HG03432 (cell line): ENCODE measurements around the gene RPLP2.

ENCODE experiments used
- ATAC-seq: cut with Tn5 transposase; IDR thresholded peaks from one replicate; pipeline ENCODE4 v1.9.1; 2021; ENCODE audit warnings: mild to moderate bottlenecking, moderate library complexity; ENCODE audit not compliant: unreplicated experiment

The RPLP2 gene

DNA sequence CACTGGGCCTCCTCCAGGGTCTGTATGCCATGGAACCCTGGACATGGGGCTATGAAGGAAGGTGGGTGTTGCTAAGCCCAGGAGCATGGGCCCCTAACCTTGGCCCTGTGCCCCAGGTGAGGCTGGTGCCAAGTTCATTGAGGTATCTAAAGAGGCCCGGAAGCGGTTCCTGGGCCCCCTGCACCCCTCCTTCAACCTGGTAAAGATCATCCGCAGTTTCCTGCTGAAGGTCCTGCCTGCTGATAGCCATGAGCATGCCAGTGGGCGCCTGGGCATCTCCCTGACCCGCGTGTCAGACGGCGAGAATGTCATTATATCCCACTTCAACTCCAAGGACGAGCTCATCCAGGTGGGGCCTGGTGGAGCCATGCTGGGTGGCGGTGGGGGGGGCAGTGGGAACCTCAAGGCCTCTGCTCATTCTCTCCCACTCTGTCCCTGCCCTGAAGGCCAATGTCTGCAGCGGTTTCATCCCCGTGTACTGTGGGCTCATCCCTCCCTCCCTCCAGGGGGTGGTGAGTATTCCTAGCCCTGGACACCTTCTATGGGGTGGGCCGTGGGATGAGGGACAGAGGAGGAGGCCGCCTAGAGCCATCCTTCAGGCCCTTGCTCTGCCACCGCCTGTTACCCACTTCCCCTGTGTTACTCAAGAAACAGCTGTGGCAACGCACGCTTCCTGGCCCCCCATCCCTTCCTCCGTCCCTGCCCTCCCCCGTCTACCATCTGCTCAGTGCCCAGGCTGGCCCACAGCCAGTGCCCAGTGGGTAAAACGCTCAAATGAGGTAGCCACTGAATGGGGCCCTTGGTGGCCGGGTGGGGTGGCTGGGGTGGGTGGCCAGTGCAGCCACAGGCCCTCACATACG, 12.0 kb downstream of the RPLP2 start:
- no peak for ATAC-seq

DNA sequence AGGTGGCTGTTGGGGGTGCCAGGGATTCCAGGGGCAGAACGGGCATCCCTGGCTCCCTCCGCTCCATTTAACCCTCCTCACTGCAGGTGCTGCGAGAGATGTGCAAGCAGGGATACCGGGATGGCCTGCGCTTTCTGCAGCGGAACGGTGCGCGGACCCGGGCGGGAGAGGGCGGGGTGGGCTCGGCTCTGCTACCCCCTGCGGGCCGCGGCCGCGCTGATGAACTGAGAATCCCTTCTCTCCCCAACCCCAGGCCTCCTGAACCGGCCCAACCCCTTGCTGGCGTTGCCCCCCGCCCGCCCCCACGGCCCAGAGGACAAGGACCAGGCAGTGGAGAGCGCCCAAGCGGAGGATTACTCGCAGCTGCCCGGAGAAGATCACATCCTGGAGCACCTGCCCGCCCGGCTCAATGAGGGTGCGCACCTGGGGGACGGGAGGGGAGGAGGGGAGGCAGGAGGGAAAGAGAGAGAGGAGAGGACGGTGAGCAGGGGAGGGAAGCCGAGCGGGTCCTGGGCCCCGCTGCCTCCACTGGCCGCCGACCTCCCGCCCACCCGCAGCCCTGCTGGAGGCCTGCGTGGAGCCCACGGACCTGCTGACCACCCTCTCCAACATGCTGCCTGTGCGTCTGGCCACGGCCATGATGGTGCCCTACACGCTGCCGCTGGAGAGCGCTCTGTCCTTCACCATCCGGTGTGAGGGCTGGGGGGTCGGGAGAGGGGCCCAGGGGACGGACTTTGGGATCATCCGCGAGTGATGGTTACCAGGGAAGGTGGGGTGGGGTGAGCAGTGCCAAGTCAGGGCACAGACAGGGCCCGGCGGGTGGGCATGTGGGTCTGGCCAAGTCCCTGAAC, 13.9 kb downstream of the RPLP2 start:
- no peak for ATAC-seq

DNA sequence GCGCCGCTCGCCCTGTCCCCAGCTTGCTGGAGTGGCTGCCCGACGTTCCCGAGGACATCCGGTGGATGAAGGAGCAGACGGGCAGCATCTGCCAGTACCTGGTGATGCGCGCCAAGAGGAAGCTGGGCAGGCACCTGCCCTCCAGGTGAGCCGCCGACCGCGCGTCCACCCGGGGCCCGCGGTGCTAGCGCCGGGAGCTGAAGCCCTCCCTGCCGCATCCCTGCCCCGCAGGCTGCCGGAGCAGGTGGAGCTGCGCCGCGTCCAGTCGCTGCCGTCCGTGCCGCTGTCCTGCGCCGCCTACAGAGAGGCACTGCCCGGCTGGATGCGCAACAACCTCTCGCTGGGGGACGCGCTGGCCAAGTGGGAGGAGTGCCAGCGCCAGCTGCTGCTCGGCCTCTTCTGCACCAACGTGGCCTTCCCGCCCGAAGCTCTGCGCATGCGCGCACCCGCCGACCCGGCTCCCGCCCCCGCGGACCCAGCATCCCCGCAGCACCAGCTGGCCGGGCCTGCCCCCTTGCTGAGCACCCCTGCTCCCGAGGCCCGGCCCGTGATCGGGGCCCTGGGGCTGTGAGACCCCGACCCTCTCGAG, 14.6 kb downstream of the RPLP2 start:
- no peak for ATAC-seq

DNA sequence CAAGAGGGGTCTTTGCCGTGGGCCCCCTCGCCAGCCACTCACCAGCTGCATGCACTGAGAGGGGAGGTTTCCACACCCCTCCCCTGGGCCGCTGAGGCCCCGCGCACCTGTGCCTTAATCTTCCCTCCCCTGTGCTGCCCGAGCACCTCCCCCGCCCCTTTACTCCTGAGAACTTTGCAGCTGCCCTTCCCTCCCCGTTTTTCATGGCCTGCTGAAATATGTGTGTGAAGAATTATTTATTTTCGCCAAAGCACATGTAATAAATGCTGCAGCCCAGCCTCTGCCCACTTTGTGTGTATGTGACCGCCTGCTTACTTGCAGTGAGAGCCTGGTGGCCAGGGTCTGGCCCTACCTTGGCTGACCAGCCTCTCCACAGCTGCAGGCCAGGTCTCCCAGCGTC, 15.2 kb downstream of the RPLP2 start:
- ATAC-seq, result no peak

DNA sequence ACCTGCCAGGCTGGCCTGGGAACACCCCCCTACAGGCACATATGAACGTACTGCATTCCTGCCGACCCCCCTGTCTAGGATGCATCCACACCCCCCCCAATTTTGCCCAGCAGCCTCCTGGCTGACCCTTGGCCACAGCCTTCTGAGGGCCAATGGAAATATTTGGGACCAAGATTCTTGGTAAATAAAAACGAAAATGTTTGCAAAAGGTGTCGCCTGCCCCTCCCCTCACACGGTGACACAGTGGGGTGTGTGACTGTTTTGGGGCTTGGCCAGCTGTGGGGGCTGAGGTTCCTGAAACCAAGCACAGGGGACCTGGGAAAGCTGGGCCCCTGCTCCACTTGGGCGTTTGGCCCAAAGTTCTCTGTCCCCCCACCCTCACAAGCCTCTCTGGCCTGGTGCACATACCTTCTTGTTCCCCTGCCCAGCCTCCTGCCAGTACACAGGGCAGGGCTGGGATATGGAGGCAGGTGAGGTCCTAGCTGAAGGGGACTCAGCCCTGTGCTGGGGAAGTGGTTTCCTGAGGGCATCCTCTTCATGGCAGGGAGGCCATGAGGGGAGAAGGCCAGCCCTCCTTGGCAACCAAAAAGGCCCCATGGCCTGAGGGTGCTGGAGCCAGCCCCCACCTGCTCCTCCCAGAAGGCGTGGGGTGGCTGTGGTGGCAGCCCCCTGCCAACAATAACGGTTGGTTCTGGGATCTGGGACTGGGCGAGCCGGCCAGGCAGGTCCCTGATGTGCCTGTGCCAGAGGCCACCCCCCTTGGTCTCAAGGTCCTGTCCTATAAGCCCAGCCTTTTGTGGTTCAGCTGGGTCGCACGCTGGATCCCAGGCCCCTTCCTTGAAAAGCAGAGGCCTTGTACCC, 15.8 kb downstream of the RPLP2 start:
- no peak for ATAC-seq

DNA sequence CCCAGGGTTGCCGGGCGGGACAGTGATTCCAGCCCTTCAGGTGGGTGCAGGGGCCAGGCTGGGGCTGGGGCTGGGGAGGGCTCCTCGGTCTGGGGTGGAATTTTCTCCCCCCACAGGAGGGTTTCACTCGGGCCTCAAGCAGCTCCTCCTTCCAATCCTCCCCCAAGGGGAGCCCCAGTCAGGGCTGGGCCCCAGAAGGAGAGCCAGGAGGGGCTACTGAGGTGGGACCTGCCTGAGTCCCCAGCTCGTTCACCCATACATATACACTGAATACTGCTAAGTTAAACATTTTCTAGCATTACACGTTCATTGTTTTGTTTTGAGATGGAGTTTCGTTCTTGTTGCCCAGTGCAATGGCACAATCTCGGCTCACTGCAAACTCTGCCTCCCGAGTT, 16.5 kb downstream of the RPLP2 start:
- no peak for ATAC-seq

DNA sequence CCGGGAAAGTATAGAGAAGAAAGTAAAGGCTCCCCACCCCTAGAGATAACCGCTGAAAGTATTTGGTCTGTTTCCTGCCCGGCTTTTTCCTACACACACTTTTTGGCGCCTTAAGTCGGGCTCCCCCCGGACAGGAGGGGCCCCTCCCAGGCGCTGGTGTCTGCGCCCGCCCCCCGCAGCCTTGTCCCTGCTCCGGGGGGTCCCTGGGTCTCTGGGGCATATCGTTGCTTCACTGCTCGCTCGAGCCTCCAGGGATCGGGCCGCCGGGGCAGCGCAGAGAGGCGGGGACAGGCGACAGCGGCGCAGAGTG, 17.0 kb downstream of the RPLP2 start:
- no peak for ATAC-seq

DNA sequence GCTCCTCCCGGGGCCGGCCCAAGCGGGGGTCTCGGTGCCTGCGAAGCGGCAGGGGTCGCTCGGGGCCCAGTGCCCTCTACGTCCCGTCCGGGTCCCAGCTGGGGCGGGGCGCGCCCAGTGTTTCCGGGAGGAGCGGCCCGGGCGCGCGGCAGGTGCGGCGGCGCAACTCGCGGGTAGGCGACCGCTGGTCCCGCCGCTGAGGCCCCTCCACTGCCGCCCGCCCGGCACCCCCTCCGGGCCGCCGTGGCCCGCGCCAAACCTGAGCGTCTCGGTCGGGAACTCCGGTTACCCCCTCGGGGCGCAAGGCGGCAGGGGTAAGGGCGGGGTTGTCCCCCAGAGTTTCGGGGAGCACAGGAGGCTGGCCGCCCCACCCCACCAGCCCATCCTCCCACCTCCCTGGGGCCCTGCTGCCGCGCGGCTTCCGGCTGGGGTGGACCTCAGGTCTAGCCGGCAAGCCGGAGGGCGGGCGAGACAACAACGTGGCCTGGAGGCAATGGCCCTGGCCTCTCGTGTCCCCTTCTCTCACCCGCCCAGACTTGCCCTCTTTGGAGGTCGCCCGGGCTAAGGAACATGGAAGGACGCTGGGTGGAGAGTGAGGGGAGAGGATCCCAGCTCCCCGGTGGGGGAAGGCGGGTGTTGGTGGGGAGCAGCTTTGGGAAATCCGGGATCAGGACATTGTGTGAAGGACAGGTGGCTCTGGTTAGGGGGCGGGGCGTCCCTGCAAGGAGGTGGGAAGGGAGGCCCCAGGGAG, 17.6 kb downstream of the RPLP2 start:
- peak; percentile 26 for ATAC-seq

DNA sequence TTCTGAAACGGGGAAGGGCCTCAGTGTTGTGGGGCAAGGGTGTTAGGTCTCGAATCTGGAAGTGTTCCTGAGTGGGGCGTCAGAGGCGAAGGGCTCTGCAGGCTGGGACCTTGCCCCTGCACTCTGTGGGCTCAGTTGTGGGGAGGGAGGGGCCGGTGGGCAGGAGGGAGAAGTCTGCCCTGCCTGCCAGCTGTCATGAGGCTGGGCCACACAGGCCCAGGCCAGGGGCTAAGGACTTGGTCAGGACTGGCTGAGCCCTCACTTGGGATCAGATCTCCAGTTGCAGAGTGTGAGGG, 18.1 kb downstream of the RPLP2 start, which contains the start of gene CRACR2B:
Gene CRACR2B, plus strand, starts transcription at position 23 of the 296 bp plus-strand sequence. CDS start 689 bp downstream, outside the sequence.
- ATAC-seq, result peak; percentile 11

DNA sequence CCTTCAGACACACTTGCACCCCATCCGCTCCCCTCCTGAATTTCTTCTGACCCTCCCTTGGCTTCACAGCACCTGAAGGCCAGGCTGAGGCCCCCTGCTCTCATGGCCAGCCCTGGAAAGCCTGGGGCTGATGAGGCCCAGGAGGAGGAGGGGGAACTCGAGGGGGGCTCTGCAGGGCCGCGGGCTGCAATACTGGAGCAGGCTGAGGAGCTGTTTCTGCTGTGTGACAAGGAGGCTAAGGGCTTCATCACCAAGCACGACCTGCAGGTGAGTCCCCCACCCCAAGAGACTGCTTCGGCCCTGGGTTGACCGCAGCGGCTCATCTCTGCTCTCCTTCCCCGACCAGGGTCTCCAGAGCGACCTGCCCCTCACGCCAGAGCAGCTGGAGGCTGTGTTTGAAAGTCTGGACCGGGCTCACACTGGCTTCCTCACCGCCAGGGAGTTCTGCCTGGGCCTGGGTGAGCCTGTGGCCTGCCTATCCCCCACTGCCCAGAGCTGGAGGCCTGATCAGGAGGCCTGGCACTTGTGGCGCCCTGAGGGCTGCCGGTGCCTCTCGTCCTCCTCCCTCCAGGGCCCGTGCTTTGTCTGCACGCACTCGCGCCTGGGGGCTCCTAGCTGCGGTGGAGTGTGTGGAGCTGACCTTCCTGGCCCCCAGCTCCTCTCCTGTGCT, 18.9 kb downstream of the RPLP2 start:
- no peak for ATAC-seq

DNA sequence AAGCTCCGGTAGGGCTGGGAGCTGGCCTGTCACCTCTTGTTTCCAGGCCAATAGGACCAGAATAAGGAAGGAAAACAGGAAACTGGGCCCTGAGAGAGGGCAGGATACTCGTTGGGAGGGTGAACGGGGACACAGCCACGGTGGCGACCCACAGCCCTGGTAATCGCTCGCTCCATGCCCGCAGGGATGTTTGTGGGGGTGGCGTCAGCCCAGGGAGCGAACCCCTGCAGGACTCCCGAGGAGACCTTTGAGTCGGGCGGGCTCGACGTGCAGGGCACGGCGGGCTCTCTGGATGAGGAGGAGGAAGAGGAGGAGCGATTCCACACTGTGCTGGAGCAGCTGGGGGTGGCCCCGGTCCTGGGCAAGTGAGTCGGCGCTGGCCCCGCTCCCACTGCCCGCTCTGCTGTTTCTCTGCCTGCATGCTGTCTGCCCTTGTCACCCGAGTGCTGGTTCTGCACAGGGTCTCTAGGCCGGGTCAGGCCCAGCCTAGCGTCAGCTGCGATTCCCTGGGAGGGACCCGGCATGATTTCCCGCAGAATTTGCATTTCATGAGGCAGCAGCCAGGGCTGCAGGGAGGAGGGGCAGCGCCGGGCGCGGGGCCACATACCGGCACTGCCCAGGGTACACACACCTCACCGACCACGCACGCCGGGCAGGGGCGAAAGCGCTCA, 19.5 kb downstream of the RPLP2 start:
- ATAC-seq, result no peak

DNA sequence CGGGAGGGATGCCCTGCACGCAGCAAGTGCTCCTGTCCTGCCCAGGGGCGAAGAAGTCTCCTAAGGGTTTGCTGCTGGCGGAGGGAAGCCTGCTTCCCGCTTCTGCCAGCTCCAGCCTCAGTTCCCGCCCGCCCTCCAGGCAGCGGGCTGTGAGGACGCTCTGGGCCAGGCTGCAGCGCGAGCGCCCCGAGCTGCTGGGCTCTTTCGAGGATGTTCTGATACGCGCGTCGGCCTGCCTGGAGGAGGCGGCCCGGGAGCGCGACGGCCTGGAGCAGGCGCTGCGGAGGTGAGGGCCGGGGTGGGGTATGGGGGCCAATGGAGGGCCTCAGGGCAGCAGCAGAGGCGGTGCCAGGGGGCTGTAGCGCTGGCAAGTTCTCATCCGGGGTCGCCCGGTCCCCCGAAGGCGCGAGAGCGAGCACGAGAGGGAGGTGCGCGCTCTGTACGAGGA, 20.1 kb downstream of the RPLP2 start:
- ATAC-seq, result no peak

DNA sequence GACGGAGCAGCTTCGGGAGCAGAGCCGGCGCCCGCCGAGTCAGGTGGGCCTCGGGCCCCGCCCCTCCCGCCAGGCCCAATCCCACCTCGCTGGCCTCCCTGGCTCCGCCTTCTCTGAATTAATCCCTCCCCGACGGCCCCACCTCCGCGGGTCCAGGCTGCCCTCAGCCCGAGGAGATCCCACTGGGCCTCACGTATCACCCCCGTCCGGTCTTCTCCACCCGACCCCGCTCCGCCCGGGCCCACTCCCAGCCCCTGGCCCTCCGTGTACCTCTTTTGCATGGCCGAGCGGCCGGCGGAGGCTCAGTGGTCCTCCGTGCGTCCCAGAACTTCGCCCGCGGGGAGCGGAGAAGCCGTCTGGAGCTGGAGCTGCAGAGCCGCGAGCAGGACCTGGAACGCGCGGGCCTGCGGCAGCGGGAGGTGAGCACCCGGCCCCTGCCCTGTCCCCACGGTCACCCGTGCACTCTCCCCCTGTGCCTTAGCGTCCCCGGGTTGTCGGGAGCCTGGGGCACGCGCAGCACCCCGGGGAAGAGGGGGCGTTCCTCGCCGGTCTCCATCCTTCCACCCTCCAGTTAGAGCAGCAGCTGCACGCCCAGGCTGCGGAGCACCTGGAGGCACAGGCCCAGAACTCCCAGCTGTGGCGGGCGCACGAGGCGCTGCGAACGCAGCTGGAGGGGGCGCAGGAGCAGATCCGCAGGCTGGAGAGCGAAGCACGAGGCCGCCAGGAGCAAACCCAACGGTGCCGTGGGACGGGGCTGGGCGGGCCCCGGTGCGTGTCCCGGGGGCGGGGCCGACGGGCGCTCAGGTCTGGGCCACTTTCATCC, 20.7 kb downstream of the RPLP2 start:
- peak; percentile 33 for ATAC-seq

DNA sequence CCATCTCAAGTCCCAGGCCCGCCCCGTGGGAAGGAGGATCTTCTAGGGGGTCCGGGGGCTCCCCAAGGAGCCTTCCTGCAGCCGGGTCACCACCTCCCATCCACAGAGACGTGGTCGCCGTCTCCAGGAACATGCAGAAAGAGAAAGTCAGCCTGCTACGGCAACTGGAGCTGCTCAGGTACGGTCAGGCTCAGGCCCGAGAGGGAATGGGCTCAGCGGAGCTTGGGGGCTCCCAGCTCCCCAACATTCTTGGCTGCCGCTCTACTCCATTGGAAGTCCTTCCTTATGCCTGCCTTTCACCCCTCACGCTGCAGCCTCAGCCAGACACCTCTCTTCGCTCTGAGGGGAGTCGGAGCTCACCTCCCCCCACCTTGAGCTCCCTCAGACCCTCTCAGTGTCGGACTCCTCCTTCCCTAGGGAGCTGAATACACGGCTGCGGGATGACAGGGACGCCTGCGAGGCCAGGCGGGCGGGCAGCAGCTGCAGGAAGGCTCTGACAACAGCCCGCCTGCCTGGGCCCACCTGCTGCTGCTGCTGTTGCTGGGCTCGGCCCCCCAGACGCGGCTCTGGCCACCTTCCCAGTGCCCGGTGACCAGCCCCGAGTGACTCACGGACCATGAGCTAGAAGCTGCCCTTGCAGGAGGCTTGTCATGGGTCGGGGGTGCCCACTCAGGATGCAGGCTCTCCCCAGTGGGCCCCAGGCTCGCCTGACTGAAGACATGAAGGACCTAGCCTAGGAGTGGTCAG, 21.5 kb downstream of the RPLP2 start:
- ATAC-seq, result no peak

DNA sequence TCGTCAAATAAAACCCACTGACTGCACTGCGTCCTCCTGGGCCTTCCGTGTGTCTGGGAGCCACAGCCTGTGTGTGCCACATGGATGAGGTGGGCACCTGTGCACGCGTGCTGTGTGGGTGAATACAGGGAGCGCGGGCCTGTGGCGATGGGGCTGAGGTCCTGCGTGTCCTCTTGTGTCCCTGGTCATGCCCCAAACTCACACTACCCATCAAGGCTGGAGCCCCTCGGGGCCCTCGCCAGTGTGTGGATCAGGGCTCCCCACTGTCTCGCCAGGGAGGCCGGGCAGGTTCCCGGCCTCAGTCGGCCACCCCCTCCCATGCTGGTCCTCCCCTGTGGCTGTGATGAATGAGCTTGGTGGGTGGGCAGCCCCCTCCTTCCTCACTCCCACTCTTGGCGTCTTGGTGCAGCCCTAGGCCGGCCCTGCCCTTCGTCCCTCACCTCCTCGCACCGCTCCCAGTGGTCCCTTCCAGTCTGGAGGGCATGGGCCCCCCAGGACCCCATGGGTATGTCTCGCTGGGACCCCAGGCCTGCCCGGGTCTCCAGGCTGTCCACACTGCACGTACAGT, 22.3 kb downstream of the RPLP2 start:
- ATAC-seq, result no peak

DNA sequence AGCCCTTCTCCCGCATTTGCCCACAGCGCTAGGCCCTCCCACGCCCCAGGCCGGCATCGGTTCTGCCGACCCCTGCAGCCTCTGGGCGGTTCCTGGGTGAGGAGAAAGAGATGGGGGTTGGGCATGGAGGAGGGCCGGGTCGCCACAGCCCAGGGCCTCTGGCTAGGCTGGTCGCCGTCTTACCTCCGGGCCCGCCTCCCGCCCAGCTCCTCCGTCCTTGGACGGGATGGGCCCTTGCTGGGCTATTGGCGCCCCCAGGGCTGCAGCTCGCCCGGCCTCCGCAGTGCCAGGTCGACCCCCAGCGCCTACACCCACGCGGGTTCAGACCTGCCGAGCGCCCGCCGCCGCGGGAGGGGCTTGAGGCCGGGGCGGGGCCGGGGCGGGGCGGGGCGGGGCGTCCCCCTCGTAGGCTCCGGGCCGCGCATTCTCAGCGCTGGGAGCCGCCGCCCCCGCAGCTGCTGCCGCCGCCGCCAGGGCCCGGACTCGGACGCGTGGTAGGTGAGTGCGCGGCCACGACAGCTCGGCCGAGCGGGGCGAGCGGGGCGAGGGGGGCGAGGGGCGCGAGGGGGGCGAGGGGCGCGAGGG, 22.9 kb downstream of the RPLP2 start, which contains the start of gene CD151:
Gene CD151, plus strand, starts transcription at position 424 of the 585 bp plus-strand sequence. CDS start 3,118 bp downstream, outside the sequence.
- ATAC-seq, result peak; percentile 42
